ENCODE results near the gene PCAT7.

GRCh38 chr9:94538908-94539307 lies 16.0 kb upstream of the PCAT7 start:
- TF ChIP-seq, protein P1, sequence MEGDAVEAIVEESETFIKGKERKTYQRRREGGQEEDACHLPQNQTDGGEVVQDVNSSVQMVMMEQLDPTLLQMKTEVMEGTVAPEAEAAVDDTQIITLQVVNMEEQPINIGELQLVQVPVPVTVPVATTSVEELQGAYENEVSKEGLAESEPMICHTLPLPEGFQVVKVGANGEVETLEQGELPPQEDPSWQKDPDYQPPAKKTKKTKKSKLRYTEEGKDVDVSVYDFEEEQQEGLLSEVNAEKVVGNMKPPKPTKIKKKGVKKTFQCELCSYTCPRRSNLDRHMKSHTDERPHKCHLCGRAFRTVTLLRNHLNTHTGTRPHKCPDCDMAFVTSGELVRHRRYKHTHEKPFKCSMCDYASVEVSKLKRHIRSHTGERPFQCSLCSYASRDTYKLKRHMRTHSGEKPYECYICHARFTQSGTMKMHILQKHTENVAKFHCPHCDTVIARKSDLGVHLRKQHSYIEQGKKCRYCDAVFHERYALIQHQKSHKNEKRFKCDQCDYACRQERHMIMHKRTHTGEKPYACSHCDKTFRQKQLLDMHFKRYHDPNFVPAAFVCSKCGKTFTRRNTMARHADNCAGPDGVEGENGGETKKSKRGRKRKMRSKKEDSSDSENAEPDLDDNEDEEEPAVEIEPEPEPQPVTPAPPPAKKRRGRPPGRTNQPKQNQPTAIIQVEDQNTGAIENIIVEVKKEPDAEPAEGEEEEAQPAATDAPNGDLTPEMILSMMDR (IDR thresholded peaks at IDR 0.05) = no peak
- TF ChIP-seq POLR2A (IDR thresholded peaks at IDR 0.05) = no peak

All from thyroid gland (tissue), 4 donors.